ENCODE results near the gene AMFR. TPM values are rescaled to one million over a fixed set of nuclear protein-coding genes. Genes with fewer than 3 reads are reported as not detected.
"Not testable (repeated sequence)": the region's sequence is repeated elsewhere in the genome, so short reads cannot be mapped to it uniquely, and the experiment has no call there.

AMFR gene
- total RNA-seq, 1 donor from 2014 or later = 124 TPM

DNA sequence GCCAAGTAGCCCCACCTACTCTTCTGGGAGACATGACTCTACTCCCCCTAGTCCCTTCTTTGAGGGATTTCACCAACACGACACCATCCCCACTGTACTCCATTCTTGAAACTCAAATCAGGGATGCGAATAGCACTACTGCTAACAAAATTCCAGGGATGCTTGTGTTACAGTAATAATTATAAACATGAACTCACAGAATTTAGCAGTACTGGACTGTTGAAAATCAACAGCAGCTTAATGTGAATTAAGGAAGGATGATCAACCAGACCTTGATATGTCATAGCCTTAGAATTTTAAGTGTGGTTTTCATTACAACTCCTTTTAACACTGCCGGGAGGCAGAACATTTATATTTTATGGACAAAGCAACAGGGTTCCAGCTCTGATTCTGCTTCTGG lies 37.9 kb downstream of the AMFR start:
- DNase-seq = no peak

DNA sequence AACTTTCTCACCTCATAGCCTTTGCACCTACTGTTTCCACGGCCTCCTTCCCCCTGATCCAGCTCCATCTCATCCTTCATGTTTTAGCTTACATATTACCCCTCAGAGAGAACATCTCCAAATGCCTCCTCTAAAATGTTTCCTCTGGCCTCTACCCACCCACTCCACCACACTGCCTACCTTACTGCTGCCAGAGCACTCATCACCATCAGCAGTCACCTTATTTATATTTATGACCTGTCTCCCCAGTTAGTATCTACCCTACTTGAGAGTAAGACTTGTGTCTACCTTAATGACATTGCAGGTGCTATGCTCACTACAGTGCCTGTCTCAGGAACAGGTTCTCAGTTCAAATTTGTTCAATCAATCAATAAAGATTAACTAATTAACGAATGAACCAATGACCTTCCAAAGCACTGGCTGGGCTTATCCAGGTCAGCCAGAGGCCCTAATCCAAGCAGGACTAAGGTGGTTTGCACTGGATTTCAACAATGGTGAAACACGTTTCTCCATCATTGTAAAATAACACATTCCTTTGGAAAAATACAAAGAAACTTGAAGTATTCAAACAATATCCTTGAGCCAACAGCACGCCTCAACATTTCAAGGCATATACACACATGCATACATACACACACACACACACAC lies 41.1 kb downstream of the AMFR start:
- DNase-seq = no peak

DNA sequence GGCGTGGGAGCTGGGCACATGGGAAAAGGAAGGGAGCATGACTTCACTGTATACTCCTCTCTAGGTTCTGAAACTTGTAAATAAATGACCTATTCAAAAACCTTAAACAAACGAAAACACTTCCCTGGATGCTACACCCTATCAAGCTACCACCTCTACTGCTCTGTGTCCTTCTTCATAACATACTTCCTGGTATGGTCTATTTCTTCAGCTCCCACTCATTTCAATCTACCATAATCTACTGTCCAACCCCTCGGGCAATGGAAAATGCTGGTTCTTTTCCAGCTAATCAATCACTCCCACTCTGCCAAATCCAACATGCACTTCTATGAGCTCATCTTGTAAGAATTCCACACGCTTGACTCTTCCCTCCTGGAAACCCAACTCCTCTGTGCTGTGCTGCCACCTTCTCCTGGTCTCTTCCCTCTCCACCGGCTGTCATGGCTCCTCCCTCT lies 42.4 kb downstream of the AMFR start:
- DNase-seq = no peak

DNA sequence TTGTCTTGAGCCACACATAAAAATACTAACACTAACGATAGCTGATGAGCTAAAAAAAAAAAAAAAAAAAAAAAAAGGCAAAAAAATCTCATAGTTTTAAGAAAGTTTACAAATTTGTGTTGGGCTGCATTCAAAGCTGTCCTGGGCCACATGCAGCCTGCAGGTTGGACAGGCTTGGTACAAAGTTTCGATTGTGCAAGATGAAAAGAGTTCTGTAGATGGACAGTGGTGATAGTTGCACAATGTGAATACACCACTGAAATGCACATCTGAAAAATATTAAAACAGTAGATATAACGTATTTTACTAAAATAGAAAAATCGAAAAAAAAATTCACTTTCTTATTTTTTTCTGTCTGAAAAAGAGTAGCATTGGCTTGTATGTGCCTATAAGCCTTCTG lies 42.9 kb downstream of the AMFR start:
- no peak for DNase-seq

DNA sequence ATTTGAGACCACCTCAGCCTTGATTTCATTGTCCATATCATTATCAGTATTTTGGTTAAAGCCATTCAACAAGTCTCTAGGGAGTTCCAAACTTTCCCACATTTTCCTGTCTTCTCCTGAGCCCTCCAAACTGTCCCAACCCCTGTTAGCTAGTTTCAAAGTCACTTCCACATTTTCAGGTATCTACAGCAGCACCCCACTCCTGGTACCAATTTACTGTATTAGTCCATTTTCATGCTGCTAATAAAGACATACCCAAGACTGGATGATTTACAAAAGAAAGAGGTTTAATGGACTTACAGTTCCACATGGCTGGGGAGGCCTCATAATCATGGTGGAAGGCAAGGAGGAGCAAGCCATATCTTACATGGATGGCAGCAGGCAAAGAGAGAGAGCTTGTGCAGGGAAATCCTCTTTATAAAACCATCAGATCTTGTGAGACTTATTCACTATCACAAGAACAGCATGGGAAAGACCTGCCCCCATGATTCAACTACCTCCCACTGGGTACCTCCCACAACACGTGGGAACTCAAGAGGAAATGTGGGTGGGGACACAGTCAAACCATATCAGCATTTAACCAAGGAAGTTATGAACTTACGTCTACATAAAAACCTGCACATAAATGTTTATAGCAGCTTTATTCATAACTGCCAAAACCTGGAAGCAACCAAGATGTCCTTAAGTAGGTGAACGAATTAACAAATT lies 44.4 kb downstream of the AMFR start:
- not testable (repeated sequence) for DNase-seq

GRCh38 chr16:56379044-56379443 lies 46.3 kb downstream of the AMFR start:
- DNase-seq = not testable (repeated sequence)

DNA sequence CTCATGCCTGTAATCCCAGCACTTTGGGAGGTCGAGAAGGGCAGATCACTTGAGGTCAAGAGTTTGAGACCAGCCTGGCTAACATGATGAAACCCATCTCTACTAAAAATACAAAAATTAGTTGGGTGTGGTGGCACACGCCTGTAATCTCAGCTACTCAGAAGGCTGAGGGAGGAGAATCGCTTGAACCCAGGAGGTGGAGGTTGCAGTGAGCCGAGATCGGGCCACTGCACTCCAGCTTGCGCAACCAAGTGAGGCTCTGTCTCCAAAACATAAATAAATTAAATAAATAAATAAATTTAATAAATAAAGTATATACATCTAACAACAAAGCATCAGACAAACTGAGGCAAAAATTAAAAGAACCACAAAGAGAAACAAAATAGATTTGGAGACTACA lies 49.6 kb downstream of the AMFR start:
- DNase-seq = not testable (repeated sequence)

- DNase-seq = no peak
Observed at GRCh38 chr16:56373003-56373402, 52.3 kb downstream of the AMFR start.

DNA sequence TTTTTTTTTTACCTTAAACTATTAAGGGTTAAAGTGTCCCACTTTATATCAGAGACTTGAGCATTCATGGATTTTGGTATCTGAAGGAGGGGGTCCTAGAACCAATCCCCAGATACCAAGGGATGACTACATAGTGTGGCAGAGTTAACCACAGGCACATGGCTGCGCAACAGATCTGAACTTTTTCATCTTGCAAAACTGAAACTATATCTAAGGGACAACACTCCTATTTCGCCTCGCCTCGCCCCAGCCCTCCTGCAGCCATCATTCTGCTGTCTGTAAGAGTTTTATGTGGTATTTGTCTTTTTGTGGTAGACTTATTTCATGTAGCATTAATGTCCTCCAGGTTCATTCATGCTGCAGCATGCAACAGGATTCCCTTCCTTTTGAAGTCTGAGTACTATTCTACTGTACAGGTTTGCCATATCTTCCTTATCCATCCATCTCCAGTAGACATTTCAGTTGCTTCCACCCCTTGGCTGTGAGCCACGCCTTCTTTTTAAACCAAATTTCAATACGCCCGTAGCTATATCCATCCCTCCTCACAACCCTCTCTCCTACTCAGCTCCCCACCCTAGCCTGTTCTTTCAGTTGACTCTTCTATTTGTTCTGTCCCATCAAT lies 53.2 kb downstream of the AMFR start:
- no peak for DNase-seq

DNA sequence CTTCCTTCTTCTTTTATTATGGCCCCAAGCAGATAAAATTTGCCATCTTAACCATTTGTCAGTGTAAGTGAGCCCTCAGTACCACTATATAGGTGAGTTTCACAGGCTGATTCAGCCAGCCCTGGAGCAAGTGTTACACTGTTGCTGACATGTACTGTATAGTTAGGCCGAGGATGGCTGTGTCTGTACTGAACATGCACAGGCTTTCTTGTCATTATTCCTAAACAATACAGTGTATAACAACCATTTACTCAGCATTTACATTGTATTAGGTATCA lies 53.7 kb downstream of the AMFR start:
- no peak for DNase-seq

DNA sequence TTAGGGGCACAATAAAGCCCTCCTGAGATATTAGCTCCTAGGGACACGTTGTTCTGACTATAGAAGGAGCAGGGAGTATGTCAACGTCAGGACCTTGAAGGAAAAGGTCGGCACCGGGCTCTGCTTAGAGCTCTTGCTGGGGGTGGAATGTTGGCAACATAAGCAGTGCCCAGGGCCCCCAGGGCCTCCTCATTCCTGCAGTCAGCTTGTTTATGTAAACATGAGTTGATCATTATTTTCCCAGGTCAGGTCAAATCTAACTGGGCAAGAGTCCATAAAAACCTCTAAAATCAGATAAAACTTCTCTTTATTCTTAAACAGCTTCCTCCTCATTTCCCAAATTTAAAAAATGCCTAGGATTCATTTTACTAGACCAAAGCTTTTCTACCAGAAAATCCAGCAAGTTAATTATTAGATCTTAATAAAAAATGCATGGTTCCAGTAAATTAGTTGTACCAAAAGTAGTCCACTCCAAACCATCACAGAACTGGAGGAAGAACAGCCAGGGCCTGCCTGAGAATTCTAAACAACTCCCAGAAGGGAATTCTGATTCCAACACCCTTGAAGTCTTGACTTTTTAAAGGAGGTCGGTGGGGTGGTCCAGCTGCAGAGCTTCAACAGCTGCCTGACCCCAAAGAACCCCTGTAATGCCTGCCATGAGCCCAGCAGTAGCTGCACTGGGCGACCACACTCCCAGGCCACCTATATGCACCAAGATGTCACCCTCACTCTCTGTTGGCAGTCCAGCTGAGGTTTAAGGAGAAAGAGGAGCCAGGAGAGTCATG lies 54.3 kb downstream of the AMFR start:
- no peak for DNase-seq

DNA sequence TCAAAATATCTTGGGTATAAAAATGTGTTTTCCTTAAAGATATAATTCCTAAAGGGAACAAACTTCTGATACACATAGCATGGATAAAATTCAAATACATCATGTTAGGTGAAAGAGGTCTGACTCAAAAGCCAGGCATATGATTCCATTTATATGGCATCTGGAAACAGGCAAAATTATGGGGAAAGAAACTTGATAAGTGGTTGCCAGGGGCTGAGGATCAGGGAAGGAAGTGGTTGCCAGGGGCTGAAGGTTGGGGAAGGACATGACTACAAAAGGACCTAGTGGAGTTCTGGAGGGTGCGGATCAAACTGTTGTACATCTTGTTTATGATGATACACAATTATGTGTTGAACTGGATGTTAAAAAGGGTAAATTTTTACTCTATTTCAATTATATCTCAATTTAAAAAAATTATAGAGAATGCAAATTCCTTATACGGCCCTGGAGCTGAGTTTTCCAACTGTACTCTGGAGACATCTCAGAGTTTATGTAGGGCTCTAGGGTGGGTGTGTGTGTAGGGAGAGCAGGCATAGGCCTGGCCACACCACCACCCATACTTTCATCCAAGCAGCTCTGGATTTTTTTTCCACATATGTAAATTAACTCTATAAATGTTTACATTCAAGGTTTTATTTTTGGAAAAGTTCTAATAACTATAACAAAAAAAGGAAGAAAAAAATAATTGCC lies 55.0 kb downstream of the AMFR start:
- no peak for DNase-seq

- DNase-seq = no peak
Observed at GRCh38 chr16:56369202-56369601, 56.1 kb downstream of the AMFR start.

- DNase-seq = no peak
Observed at GRCh38 chr16:56368545-56368944, 56.8 kb downstream of the AMFR start.

DNA sequence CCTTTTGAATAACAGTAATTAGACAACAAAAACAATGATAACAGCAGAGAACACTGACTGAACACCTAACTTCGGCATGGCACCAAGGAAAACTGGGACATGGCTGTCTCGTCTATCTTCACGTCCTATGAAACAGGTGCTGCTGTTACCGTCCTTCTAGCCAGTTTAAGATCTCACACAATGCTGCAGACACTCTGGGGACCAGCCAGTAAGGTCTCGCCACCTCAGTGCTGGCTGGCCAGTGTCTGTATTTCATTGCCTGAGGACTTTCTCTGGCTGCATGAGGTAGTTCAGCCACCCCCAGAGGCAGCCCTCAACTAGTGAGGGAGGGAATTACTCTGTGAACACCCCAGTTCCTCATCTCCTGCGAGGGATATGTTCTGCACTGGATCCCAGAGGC lies 57.6 kb downstream of the AMFR start:
- DNase-seq = no peak

- DNase-seq = no peak
Observed at GRCh38 chr16:56366945-56367344, 58.4 kb downstream of the AMFR start.

DNA sequence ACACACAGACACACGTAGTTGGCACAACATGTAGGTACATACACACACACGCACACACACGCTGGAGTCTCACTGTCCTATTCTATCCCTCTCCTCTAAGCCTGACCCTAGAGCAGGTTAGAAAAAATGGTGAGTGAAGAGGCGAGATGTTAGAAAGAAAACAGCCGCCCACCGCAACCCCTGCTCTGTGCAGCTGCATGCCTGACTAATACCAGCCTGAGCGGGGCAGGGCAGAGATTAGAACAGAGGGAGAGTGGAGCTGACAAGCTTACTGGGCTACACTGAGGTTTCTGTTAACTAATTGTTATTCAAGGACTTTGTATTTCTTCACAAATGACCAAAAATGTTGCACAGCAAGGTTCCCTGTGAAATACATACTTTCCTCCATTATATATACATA lies 59.8 kb downstream of the AMFR start:
- no peak for DNase-seq

DNA sequence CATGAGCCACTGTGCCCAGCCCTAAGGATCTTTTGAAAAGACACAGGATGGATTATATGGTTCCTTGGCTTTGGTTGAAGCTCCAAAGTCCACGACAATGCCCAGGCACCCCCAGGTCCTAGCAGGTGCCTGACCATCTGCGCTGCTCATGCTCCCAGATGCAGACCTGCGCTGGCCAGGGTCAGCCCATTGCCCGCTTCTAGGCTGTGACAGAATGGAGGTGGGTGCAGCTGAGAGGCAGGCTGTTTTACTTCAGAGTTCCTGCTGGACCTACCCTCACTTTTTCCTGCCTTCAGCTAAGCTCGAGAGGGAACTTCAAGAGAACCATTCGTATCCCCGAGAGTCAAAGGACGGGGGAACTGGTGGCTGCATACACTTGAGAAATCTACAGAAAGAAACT lies 60.5 kb downstream of the AMFR start:
- DNase-seq = no peak

DNA sequence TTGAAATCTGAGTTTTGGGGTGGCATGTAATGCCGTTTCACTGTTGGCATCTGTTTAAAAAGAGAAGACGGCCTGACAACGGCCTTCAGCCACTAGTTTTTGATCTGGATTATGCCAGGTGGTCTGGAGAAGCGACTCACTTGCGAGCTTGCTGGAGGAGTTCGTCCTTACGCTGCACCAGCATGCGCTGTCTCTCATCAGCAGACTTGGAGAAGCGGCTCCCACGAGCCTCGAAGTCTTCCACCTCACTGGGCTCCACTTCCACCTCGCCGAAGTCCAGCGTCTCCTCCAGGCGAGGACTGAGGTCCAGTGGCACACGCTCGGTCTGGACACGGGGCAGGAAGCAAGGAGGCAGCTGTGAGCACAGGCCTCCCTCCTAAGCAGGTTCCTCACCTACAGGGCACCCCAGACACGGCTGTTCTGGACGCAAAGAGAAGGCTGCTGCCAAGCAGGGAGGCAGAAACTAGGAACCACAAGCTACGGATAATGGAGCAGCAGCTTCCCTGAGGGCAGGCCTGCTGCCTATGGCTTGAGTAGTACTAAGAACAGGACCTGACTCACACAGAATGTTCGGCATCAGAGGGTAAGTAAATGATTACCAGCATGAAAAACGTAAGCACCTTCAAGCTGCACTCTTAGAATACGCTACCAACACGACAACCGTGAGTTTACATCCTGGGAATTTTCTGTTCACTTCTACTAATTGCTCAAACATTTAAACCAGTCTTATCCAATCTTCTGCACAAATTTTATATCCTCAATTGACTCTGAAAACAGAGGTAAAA lies 61.4 kb downstream of the AMFR start:
- DNase-seq = no peak

DNA sequence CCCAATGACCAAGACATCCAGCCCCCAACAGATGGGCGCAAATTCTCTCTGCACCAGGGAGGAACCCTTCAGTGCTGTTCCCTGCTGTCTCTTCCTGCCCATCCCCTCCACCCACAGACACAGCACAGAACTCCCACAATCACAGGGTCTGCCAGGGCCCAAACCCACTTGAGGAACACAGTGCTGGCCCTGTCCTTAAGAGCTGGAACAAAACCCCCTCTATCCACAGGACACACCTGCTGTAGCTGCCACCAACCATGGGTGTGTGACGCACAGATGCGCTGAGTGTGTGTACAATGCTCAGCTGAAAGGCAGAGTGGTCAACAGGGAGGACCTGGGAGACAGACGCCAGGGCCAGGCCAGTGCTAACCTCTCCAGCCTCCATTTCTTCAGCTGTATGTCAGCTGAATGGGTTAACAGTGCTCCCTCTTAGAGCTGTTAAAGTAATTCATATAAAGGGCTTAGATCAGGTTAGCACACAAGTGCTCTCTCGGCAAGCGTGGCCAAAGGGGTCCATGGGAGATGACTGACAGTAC lies 62.1 kb downstream of the AMFR start:
- no peak for DNase-seq

DNA sequence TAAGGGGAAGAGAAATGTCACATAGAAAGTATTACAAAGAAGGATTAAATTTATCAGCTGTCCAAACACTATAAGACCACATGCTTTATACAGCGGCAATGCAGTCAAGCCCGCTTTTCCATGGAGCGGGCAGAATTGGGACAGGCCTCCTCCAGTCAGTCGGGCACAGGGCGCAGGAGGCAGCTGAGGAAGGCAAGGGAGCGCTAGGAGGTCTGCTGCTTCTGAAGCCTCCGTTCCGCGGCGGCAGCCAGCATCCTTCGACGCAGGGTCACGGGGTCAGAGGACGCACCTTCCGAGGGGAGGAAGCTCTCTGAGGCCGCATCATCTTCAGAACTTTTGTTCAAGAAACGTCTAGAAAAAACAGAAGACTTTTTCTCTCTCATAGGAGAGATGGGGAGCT lies 62.6 kb downstream of the AMFR start:
- DNase-seq = no peak

Measured in tongue (tissue), 2 donors.